AG04450 (cell line): Measurements from ENCODE around the gene SLC26A11. TPM values are rescaled to one million over a fixed set of nuclear protein-coding genes. Genes with fewer than 3 reads are reported as not detected.
A peak's percentile ranks its signal among the peaks of the same experiment; 100 is the strongest.

Experiments
- CTCF ChIA-PET: fragments of 300-600, 350-600 bp; formaldehyde crosslinking; extraction: SDS; loops from one replicate; lab custom pipeline; 2022; ENCODE audit warnings: antibody characterized with exemption, inconsistent platforms; lab: Charles Lee
- POLR2A ChIA-PET: fragments of 350-600 bp; formaldehyde crosslinking; extraction: SDS; loops from one replicate; lab custom pipeline; 2021; ENCODE audit warnings: antibody characterized with exemption, inconsistent platforms; lab: Yijun Ruan, JAX
- DNase-seq: peaks from one replicate; pipeline ENCODE4 v3.0.0-alpha.2; 2011; ENCODE audit warnings: low read depth, low spot score
- H3K27ac ChIP-seq: one replicate; pipeline ENCODE4 v1.5.1; 2012; ENCODE audit warnings: low read depth, low read length, control low read depth
- H3K27me3 ChIP-seq: one replicate; pipeline ENCODE4 v1.6.0; 2012; ENCODE audit warnings: low read length; ENCODE audit not compliant: control insufficient read depth, insufficient read depth
- H3K4me3 ChIP-seq: 2 replicates; pipeline ENCODE4 v1.5.1; 2011; ENCODE audit warnings: mild to moderate bottlenecking, low read depth, low read length, control low read depth
- H3K9me3 ChIP-seq: 2 replicates; pipeline ENCODE4 v1.5.1; 2012; ENCODE audit warnings: low read length; ENCODE audit not compliant: control insufficient read depth, insufficient read depth
- polyA minus RNA-seq: library from RNA; depleted of rRNA, polyadenylated mRNA; stranded (reverse); fragments of >200 nt; gene quantifications from 2 replicates; pipeline ENCODE4 v1.2.3, GENCODE V29; 2011; rRNA and poly(A)+ RNA removed
- polyA plus RNA-seq: library from polyadenylated mRNA; depleted of rRNA; stranded (reverse); fragments of >200 nt; gene quantifications from 2 replicates; pipeline ENCODE4 v1.2.3, GENCODE V29; 2011; rRNA removed
- TF ChIP-seq, protein P1 (sequence below): IDR thresholded peaks from 2 replicates; pipeline ENCODE4 v1.5.1; 2011; ENCODE audit warnings: low read depth, low read length, control low read depth, inconsistent platforms

The SLC26A11 gene
- polyA plus RNA-seq (8.9 and 11.7 TPM in 2 replicates), polyA minus RNA-seq (5.6 and 13.0 TPM in 2 replicates)

DNA sequence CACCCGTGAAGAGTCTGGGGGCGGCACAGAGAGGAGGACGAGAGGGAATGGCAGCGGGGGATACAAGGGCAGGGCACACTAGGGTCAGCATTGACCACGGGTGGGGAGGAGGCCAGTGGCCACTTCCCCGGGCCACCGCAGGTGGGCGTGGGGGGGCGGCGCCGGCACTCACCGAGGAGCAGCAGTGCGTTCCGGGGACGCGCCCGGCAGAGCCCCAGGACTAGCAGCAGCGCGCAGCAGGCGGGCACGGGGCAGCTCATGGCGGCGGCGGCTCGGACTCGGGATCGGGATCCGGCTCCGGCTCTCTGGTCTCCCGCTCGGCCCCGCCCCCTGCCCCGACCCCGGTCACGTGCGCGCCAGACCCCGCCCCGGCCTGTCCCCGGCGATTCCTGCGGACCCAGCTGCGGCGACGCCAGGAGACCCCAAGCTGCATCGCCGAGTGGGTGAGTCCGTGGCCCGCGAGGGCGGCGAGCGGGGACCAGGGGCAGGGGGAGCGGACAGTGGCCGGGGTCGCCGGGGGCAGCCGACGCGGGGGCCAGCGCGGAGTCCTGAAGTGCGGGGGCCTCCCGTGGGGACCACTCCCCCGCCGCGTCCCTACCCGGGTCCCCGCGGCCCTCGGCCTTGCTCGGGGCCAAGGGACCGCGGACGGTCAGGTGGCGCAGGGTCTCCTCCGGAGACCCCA lies at the start of gene SLC26A11, which contains the start of gene SGSH:
TSS of gene SLC26A11 (plus strand) at position 374 of the 682 bp plus-strand sequence. CDS start 1,134 bp downstream, outside the sequence.
TSS of gene SGSH (minus strand) at position 280 of the 682 bp plus-strand sequence. CDS start at position 260, 20 bp downstream.
- DNase-seq = no peak
- no peaks in the 10 kb centered on the region; the same call in 1 of the 2 replicates for H3K9me3 ChIP-seq
- ChIA-PET CTCF (interaction anchor here (0.8 kb wide), 1 partner anchor 119 kb away, joined by 3 read pairs; the partner anchor contains the start of gene GAA), POLR2A (interaction anchor here (0.6 to 1.1 kb wide), 3 partner anchors 14 to 1824 kb away, joined by 3 to 5 read pairs (median 5); no protein-coding TSS in a partner anchor)
- no peaks in the 10 kb centered on the region for H3K27me3 ChIP-seq
- TF ChIP-seq, protein P1, sequence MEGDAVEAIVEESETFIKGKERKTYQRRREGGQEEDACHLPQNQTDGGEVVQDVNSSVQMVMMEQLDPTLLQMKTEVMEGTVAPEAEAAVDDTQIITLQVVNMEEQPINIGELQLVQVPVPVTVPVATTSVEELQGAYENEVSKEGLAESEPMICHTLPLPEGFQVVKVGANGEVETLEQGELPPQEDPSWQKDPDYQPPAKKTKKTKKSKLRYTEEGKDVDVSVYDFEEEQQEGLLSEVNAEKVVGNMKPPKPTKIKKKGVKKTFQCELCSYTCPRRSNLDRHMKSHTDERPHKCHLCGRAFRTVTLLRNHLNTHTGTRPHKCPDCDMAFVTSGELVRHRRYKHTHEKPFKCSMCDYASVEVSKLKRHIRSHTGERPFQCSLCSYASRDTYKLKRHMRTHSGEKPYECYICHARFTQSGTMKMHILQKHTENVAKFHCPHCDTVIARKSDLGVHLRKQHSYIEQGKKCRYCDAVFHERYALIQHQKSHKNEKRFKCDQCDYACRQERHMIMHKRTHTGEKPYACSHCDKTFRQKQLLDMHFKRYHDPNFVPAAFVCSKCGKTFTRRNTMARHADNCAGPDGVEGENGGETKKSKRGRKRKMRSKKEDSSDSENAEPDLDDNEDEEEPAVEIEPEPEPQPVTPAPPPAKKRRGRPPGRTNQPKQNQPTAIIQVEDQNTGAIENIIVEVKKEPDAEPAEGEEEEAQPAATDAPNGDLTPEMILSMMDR = no peak
- peak within 1 kb of the TSS; percentile 80 for H3K4me3 ChIP-seq
- peak within 1 kb of the TSS; percentile 68 for H3K27ac ChIP-seq

DNA sequence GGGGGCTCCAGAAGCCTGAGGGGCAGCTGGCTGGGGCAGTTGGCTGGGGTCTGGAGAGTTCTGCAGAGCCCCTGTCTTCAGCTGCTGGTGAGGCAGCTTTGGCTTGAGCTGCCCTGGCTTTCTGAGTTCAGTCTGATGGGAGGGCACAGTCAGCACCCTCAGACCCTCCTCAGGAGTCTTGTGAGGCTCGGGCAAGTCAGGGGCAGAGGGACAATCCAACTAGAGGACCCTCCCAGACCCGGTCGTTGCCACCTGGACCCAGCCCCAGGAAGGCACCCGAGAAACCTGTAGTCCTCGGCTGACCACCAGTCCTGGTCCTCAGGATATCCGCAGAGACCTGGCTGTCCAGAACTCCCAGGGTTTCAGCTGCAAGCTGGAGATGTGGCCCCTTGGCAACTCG lies 48.5 kb upstream of the SLC26A11 start:
- POLR2A ChIA-PET = no interaction called here
- H3K27me3 ChIP-seq = peaks cover 13% of the 10 kb centered on the region
- TF ChIP-seq, protein P1 = no peak
- CTCF ChIA-PET = no interaction called here
- no peak overlapping the region for H3K27ac ChIP-seq
- H3K4me3 ChIP-seq = no peak overlapping the region
- no peaks in the 10 kb centered on the region; the same call in 1 of the 2 replicates for H3K9me3 ChIP-seq
- DNase-seq = no peak

DNA sequence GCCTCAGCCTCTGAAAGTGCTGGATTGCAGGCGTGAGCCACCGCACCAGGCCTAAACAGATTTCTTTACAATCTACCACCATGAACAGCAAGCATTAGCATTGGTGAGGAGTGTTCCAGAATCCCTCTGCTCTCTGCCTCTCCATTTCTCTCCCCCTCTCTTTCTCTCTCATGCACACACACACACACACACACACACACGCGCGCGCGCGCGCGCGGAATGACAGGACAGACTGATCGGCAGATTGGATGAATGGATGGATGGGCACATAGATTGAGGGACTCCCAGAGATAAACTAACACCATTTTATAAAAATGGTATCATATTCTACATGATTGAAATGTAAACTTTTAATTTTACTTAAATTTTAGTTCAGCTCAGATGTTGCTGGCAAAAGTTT lies 47.1 kb upstream of the SLC26A11 start:
- no peak overlapping the region for H3K27ac ChIP-seq
- no peak for DNase-seq
- no peaks in the 10 kb centered on the region; the same call in 1 of the 2 replicates for H3K9me3 ChIP-seq
- no peak overlapping the region for H3K4me3 ChIP-seq
- POLR2A ChIA-PET = no interaction called here
- TF ChIP-seq, protein P1 = no peak
- peaks cover 22% of the 10 kb centered on the region for H3K27me3 ChIP-seq
- CTCF ChIA-PET = no interaction called here

DNA sequence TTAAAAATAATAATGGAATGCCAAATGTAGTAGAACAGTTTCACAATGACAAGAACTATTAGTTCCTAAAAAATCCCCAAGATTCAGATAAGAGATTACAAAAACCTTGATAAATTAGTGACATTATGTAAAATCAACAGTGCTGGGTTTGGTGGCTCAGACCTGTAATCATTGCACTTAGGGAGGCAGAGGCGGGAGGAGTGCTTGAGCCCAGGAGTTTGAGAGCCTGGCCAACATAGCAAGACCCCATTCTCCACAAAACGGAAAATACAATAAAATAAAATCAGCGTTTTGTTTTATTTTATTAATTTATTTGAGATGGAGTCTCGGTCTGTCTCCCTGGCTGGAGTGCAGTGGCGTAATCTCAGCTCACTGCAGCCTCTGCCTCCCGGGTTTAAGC lies 46.3 kb upstream of the SLC26A11 start:
- Histone ChIP-seq H3K27me3 (peaks cover 23% of the 10 kb centered on the region), H3K27ac (no peak overlapping the region), H3K9me3 (no peaks in the 10 kb centered on the region; the same call in 1 of the 2 replicates), H3K4me3 (no peak overlapping the region)
- ChIA-PET CTCF (no interaction called here), POLR2A (no interaction called here)
- DNase-seq = no peak
- TF ChIP-seq, protein P1 = no peak

DNA sequence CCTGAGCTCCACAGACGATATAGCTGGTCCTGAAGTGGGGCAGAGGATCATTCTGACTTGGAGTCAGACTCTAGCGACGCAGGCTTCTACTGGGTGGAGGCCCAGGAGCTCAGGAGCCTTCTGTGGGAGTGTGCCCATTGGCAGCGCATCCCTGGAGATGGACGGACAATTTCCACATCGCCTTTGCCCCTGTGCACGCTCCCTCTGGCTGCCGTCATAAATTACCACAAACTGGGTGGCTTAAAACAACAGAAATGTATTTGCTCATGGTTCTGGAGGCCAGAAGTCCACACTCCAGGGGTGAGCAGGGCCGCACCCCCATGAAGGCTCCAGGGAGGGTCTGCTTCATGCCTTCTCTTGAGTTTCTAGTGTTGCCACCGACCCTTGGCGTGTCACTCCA lies 43.5 kb upstream of the SLC26A11 start:
- POLR2A ChIA-PET = interaction anchor here (1.0 kb wide), 1 partner anchor 15 kb away, joined by 3 read pairs; no protein-coding TSS in a partner anchor
- Histone ChIP-seq H3K4me3 (no peak overlapping the region), H3K27ac (no peak overlapping the region), H3K9me3 (no peaks in the 10 kb centered on the region; the same call in 1 of the 2 replicates), H3K27me3 (peaks cover 35% of the 10 kb centered on the region)
- DNase-seq = no peak
- CTCF ChIA-PET = interaction anchor here (0.9 kb wide), 1 partner anchor 75 kb away, joined by 14 read pairs; the partner anchor contains the start of gene GAA
- TF ChIP-seq, protein P1 = no peak
